GM12878 (cell line): ENCODE measurements around the gene BCS1L.

Experiments
- BHLHE40 ChIP-seq, 2 experiments: fragments of 450-650 bp in 1 of 2; IDR thresholded peaks; 2 replicates each; pipeline ENCODE4 v1.6.1; 2011 to 2017; ENCODE audit warnings: low read depth in 2 of 2, borderline replicate concordance in 1 of 2, improper control_type of control experiment in 1 of 2, low read length in 1 of 2, mild to moderate bottlenecking in 1 of 2
- CREB1 ChIP-seq: IDR thresholded peaks from 2 replicates; pipeline ENCODE4 v1.6.1; 2012; ENCODE audit warnings: low read depth, mild to moderate bottlenecking, inconsistent platforms
- CTCF ChIP-seq, 3 experiments: IDR thresholded peaks in 2 of 3; conservative IDR thresholded peaks in 1 of 3; 2 replicates each; pipeline ENCODE4 v1.5.1; 2011; ENCODE audit warnings: low read depth in 3 of 3, low read length in 3 of 3, mild to moderate bottlenecking in 3 of 3, control low read depth in 2 of 3, moderate library complexity in 2 of 3, inconsistent platforms in 1 of 3, mixed read lengths in 1 of 3; ENCODE audit not compliant: control insufficient read depth in 2 of 3, insufficient read depth in 1 of 3; ENCODE audit errors: extremely low read depth in 1 of 3
- ESRRA ChIP-seq: IDR thresholded peaks from 2 replicates; pipeline ENCODE4 v1.6.1; 2012; ENCODE audit warnings: mild to moderate bottlenecking, low read length, improper control_type of control experiment
- POLR2A ChIP-seq: IDR thresholded peaks from 2 replicates; pipeline ENCODE4 v1.6.1; 2011; ENCODE audit warnings: low read depth, mild to moderate bottlenecking, low read length
- POLR2AphosphoS2 ChIP-seq: IDR thresholded peaks from 2 replicates; pipeline ENCODE4 v1.6.1; 2011; ENCODE audit warnings: low read depth, mild to moderate bottlenecking, low read length, improper control_type of control experiment, moderate library complexity
- POLR2AphosphoS5 ChIP-seq: IDR thresholded peaks from 2 replicates; pipeline ENCODE4 v1.6.1; 2011; ENCODE audit warnings: mild to moderate bottlenecking, low read length, inconsistent platforms
- PRDM15 ChIP-seq: fragments of 450-650 bp; formaldehyde crosslinking; IDR thresholded peaks from 2 replicates; pipeline ENCODE4 v1.4.0; 2020; ENCODE audit warnings: mild to moderate bottlenecking, moderate library complexity
- RAD21 ChIP-seq: IDR thresholded peaks from 2 replicates; pipeline ENCODE4 v1.6.1; 2011; ENCODE audit warnings: mild to moderate bottlenecking, low read depth, low read length, moderate library complexity; ENCODE audit not compliant: insufficient read depth
- RCOR1 ChIP-seq: conservative IDR thresholded peaks from 2 replicates; pipeline ENCODE4 v1.6.1; 2012; ENCODE audit warnings: low read depth, low read length, improper control_type of control experiment
- REST ChIP-seq: IDR thresholded peaks from 2 replicates; pipeline ENCODE4 v1.6.1; 2012; ENCODE audit warnings: mild to moderate bottlenecking, low read depth, low read length
- STAT3 ChIP-seq: IDR thresholded peaks from 2 replicates; pipeline ENCODE4 v1.6.1; 2011; ENCODE audit warnings: low read depth, low read length, improper control_type of control experiment
- ZNF384 ChIP-seq: IDR thresholded peaks from 2 replicates; pipeline ENCODE4 v1.6.1; 2012; ENCODE audit warnings: low read depth, mild to moderate bottlenecking, low read length, improper control_type of control experiment, borderline replicate concordance

GRCh38 chr2:218631837-218632236, 27.6 kb upstream of the BCS1L start:
- no peak for TF ChIP-seq PRDM15
- TF ChIP-seq CTCF (IDR thresholded peaks at IDR 0.05 in 2 of 3, conservative IDR thresholded peaks at IDR 0.05 in 1 of 3; ENCODE audit: control insufficient read depth in 2 of 3, extremely low read depth in 1 of 3, insufficient read depth in 1 of 3, low read depth in 3 of 3, low read length in 3 of 3): no peak
- TF ChIP-seq STAT3: no peak
- TF ChIP-seq BHLHE40 (IDR thresholded peaks at IDR 0.05; ENCODE audit: borderline replicate concordance in 1 of 2, low read depth in 2 of 2, low read length in 1 of 2): no peak
- no peak for TF ChIP-seq REST
- TF ChIP-seq POLR2A: no peak
- no peak for TF ChIP-seq POLR2AphosphoS5
- no peak for TF ChIP-seq ZNF384
- TF ChIP-seq RAD21: no peak
- no peak for TF ChIP-seq RCOR1
- no peak for TF ChIP-seq CREB1
- TF ChIP-seq POLR2AphosphoS2: no peak
- TF ChIP-seq ESRRA: no peak
